ENCODE data around the gene MORN3.
"Not testable (repeated sequence)": the region's sequence is repeated elsewhere in the genome, so short reads cannot be mapped to it uniquely, and the experiment has no call there.

Gene MORN3

GRCh38 chr12:121692744-121693143 is 23.3 kb upstream of the MORN3 start:
- not testable (repeated sequence) for DNase-seq (ENCODE audit: low read depth in 2 of 2)

DNA sequence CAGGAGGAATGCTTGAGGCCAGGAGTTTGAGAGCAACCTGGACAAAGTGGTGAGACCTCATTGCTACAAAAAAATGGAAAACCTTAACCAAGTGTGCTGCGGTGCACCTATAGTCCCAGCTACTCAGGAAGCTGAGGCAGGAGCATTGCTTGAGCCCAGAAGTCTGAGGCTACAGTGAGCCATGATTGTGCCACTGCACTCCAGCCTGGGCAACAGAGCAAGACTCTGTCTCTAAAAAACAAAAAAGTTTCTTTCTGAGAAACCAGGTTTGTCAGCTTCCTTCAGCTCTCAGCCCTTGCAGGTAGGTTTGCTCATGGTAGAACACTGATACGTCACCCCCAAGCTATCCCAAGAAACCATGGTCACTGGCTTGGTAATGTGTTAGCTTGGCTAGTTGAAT is 20.0 kb upstream of the MORN3 start:
- DNase-seq (ENCODE audit: low read depth in 2 of 2): no peak

GRCh38 chr12:121688966-121689365 is 19.5 kb upstream of the MORN3 start:
- no peak for DNase-seq (ENCODE audit: low read depth in 2 of 2)

DNA sequence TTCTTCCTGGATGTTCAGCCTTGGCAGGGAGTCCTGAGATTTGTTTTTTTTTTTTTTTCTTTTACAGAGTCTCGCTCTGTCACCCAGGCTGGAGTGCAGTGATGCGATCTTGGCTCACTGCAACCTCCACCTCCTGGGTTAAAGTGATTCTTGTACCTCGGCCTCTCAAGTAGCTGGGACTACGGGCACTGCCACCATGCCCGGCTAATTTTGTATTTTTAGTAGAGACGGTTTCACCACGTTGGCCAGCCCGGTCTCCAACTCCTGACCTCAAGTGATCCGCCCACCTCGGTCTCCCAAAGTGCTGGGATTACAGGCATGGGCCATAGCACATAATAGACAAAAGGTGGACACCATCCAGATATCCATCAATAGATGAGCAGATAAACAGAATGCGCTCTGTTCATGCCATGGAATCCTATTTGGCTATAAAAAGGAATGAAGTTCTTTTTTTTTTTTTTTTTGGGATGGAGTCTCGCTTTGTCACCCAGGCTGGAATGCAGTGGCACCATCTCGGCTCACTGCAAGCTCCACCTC is 10.3 kb upstream of the MORN3 start:
- DNase-seq (ENCODE audit: low read depth in 2 of 2): not testable (repeated sequence)

- no peak for DNase-seq (ENCODE audit: low read depth in 2 of 2)
Measured at GRCh38 chr12:121678716-121679300, 9.4 kb upstream of the MORN3 start.

- DNase-seq (ENCODE audit: low read depth in 2 of 2): no peak
Measured at GRCh38 chr12:121678305-121678704, 8.9 kb upstream of the MORN3 start.

DNA sequence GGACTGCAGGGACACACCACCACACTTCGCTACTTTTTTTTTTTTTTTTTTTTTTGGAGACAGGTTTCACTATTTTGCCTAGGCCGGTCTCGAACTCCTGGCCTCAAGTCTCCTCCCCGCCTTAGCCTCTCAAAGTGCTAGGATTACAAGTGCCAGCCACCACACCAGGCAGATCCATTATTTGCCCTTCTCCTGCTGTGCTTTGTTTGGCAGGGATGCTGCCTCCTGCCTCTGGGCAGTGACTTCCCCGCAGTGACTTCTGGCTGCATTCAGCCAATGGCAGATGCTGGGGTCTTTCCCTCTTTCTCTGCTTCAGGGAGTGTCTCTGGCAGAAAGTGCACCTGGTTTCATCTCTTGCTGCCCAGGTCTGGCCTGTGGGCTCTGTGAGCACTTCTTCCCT is 6.7 kb upstream of the MORN3 start:
- no peak for DNase-seq (ENCODE audit: low read depth in 2 of 2)

- DNase-seq (ENCODE audit: low read depth in 2 of 2): no peak
Measured at GRCh38 chr12:121673013-121673511, 3.6 kb upstream of the MORN3 start.

DNA sequence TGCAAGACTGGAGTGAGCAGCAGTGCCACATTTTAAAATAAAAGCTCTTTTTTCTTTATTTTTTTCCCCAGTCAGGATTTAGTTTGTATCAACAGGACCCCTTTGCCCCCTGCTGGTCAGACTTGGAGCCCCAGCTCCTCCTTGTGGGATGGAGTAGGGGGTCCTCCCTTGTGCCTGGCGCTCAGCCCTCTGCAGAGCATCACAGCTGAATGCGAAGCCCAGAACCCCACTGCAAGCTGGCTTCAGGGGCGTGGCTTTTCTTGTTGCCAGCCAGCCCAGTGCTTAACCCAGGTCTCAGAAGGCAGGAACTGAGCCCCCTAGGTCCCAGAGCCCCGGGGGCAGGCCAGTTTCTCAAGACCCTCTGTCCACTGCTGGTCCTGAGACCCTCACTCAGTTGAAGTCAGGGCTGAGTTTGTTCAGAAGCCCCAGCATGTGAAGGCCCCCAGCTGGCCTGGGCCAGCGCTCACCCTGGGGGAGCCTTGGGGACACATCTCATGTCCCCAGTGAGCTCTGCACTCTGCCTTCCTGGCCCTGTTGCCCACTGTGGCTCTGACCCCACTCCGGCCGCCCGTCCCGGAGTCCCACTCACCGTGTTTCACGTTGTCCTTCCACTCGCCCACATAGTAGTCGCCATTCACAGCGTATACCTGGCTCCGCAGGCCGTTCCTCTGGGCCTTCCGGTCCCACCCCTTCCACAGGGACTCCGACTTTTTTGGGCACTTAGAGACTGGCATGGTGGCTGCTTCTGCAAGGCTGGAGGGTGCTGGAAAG is 519 bp downstream of the MORN3 start:
- DNase-seq (ENCODE audit: low read depth in 2 of 2): no peak

- DNase-seq (ENCODE audit: low read depth in 2 of 2): not testable (repeated sequence)
Measured at GRCh38 chr12:121666829-121667228, 2.6 kb downstream of the MORN3 start.

DNA sequence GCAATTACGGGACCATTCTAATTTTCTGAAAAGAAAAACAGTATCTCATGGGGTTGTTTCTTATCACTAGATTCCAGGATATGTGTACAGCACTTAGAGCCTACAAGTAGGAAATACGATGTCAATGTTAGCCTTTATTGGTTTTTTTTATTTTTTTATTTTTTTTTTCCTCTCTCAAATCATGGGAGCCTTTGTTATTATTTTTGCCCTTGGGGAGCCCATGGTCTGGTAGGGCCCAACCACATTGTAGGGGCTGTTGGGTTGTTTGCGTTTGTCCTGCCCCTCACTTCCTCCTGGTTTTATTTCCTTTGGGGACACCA is 5.9 kb downstream of the MORN3 start:
- no peak for DNase-seq (ENCODE audit: low read depth in 2 of 2)

DNA sequence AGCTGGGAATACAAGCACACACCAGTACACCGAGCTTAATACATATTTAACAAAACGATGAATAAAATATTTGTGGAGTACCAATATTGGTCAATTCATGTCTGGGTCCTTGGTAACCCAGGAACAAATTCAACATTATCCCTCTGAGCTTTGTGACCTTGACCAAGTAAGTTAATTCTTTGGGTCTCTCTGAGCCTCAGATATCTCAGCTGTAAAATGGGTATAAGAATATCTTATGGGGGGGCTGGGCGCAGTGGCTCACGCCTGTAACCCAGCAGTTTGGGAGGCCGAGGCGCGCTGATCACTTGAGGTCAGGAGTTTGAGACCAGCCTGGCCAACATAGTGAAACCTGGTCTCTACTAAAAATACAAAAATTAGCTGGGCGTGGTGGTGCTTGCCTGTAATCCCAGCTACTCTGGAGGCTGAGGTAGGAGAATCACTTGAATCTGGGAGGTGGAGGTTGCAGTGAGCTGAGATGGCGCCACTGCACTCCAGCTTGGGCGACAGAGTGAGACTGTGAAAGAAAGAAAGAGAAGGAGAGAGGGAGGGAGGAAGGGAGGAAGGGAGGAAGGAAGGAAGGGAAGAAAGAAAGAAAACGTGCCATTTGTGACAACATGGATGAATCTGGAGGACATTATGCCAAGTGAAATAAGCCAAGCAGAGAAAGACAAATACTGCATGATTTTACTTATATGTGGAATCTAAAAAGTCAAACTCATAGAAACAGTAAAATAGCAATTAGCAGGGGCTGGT is 7.9 kb downstream of the MORN3 start:
- not testable (repeated sequence) for DNase-seq (ENCODE audit: low read depth in 2 of 2)

- DNase-seq (ENCODE audit: low read depth in 2 of 2): no peak
Measured at GRCh38 chr12:121657305-121658008, 12.0 kb downstream of the MORN3 start.

DNA sequence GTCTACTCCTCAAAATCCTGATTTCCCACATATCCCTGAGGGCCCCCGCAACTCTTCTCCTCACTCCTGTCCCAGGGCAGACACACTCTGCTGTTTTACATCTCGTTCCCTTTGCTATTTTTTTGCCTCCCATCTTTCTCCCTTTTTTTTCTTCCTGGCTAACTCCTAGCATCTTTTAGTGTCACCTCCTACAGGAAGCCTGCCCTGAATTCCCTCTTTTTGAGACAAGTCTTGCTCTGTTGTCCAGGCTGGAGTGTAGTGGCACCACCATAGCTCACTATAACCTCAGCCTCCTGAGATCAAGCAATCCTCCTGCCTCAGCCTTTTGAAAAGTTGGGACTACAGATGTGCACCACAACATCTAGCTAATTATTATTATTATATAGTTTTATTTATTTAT is 13.3 kb downstream of the MORN3 start:
- no peak for DNase-seq (ENCODE audit: low read depth in 2 of 2)

DNA sequence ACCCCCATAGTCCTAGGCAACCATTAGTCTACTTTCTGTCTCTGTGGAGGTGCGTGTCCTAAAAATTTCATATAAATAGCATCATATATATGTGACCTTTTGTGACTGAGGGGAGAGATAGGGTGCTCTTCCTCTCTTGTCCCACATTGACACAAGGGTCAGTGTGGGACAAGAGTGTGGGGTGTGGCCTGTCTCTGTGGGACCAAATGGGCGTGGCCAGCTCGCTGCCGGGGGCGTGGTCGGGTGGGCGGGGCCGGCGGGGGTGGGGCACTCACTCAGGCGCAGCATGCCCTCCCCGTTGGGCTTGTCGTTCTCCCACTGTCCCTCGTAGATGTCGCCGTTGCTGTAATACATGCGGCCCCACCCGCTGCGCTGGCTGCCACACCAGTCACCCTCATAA is 15.5 kb downstream of the MORN3 start:
- no peak for DNase-seq (ENCODE audit: low read depth in 2 of 2)

GRCh38 chr12:121652767-121653497 is 16.5 kb downstream of the MORN3 start:
- no peak for DNase-seq (ENCODE audit: low read depth in 2 of 2)

GRCh38 chr12:121651320-121651719 is 18.1 kb downstream of the MORN3 start:
- no peak for DNase-seq (ENCODE audit: low read depth in 2 of 2)

- no peak for DNase-seq (ENCODE audit: low read depth in 2 of 2)
Measured at GRCh38 chr12:121649819-121650353, 19.6 kb downstream of the MORN3 start.

DNA sequence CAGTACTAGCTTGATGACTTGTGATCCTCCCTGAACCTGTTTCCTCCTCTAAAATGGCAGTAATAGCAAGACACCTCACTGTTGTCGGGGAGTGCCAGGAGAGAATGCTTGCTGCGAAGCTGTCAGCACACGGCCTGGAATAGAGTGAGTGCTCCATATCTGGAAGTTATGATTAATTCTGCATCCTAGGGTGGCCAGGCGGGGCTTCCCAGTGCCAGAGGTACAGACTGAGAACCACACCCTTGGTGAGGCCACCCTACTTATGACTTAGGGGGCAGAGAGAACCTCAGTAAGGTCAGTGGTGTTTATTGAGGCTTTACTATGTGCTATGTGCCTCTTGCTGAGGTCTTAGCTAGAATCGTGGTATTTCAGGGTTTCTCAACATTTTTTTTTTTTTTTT is 20.1 kb downstream of the MORN3 start:
- no peak for DNase-seq (ENCODE audit: low read depth in 2 of 2)

GRCh38 chr12:121648458-121649028 is 20.9 kb downstream of the MORN3 start:
- no peak for DNase-seq (ENCODE audit: low read depth in 2 of 2)

DNA sequence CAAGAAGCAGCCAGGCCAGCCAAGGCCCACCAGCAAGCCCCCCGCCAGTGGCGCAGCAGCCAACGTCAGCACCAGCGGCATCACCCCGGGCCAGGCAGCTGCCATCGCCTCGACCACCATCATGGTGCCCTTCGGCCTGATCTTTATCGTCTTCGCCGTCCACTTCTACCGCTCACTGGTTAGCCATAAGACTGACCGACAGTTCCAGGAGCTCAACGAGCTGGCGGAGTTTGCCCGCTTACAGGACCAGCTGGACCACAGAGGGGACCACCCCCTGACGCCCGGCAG is 28.2 kb downstream of the MORN3 start:
- DNase-seq (ENCODE audit: low read depth in 2 of 2): no peak

Measured in stimulated activated CD8-positive, alpha-beta memory T cell treated with anti-CD3 and anti-CD28 coated beads, Interleukin-15, amount 100 ng/mL, for 48 hours (primary cell).